ENCODE data around the gene ABCA13.
A peak's percentile ranks its signal among the peaks of the same experiment; 100 is the strongest.

The ABCA13 gene

GRCh38 chr7:48390388-48391327 lies 219.4 kb downstream of the ABCA13 start:
- DNase-seq (ENCODE audit: low spot score in 2 of 2) = no peak
- H3K27me3 ChIP-seq (ENCODE audit: low read depth) = no peaks in the 10 kb centered on the region
- H3K36me3 ChIP-seq (replicated peaks) = no peaks in the 10 kb centered on the region
- in situ Hi-C loops (cut with MboI; ENCODE audit: low sequenced_read_pairs) = no loop called here
- H3K4me1 ChIP-seq = no peaks in the 10 kb centered on the region
- no peak overlapping the region for H3K4me3 ChIP-seq
- H3K9me3 ChIP-seq = no peaks in the 10 kb centered on the region

- Histone ChIP-seq H3K36me3 (replicated peaks) (no peaks in the 10 kb centered on the region), H3K4me3 (no peak overlapping the region), H3K9me3 (no peaks in the 10 kb centered on the region), H3K27me3 (ENCODE audit: low read depth) (no peaks in the 10 kb centered on the region), H3K4me1 (no peaks in the 10 kb centered on the region; the same call in none of the 2 replicates)
- no peak for DNase-seq (ENCODE audit: low spot score in 2 of 2)
- in situ Hi-C loops (cut with MboI; ENCODE audit: low sequenced_read_pairs) = no loop called here
Measured at GRCh38 chr7:48398191-48398590, 226.9 kb downstream of the ABCA13 start.

GRCh38 chr7:48402721-48403120 lies 231.5 kb downstream of the ABCA13 start:
- Histone ChIP-seq H3K36me3 (replicated peaks) (no peaks in the 10 kb centered on the region), H3K4me1 (no peaks in the 10 kb centered on the region; the same call in 1 of the 2 replicates), H3K4me3 (no peak overlapping the region), H3K27me3 (ENCODE audit: low read depth) (no peaks in the 10 kb centered on the region), H3K9me3 (no peaks in the 10 kb centered on the region)
- no peak for DNase-seq (ENCODE audit: low spot score in 2 of 2)
- in situ Hi-C loops (cut with MboI; ENCODE audit: low sequenced_read_pairs) = no loop called here

GRCh38 chr7:48408731-48409130 lies 237.5 kb downstream of the ABCA13 start:
- Histone ChIP-seq H3K36me3 (replicated peaks) (no peaks in the 10 kb centered on the region), H3K9me3 (no peaks in the 10 kb centered on the region), H3K27me3 (ENCODE audit: low read depth) (no peaks in the 10 kb centered on the region), H3K4me3 (no peak overlapping the region), H3K4me1 (0 out of 2 replicates have a peak, but pooled peaks cover 3% of the 10 kb centered on the region)
- in situ Hi-C loops (cut with MboI; ENCODE audit: low sequenced_read_pairs) = no loop called here
- DNase-seq (ENCODE audit: low spot score in 2 of 2) = no peak

- Histone ChIP-seq H3K27me3 (ENCODE audit: low read depth) (no peaks in the 10 kb centered on the region), H3K36me3 (replicated peaks) (no peaks in the 10 kb centered on the region), H3K9me3 (no peaks in the 10 kb centered on the region), H3K4me3 (no peak overlapping the region), H3K4me1 (0 out of 2 replicates have a peak, but pooled peaks cover 3% of the 10 kb centered on the region)
- in situ Hi-C loops (cut with MboI; ENCODE audit: low sequenced_read_pairs) = no loop called here
- DNase-seq (ENCODE audit: low spot score in 2 of 2) = no peak
Measured at GRCh38 chr7:48411619-48412018, 240.4 kb downstream of the ABCA13 start.

- in situ Hi-C loops (cut with MboI; ENCODE audit: low sequenced_read_pairs) = no loop called here
Measured at GRCh38 chr7:48414011-48414732, 242.9 kb downstream of the ABCA13 start.

GRCh38 chr7:48416327-48416908 lies 245.2 kb downstream of the ABCA13 start:
- Histone ChIP-seq H3K27me3 (ENCODE audit: low read depth) (no peaks in the 10 kb centered on the region), H3K4me1 (peaks cover 7% of the 10 kb centered on the region; the same call in 1 of the 2 replicates), H3K4me3 (no peak overlapping the region), H3K36me3 (replicated peaks) (no peaks in the 10 kb centered on the region), H3K9me3 (no peaks in the 10 kb centered on the region)
- in situ Hi-C loops (cut with MboI; ENCODE audit: low sequenced_read_pairs) = no loop called here
- no peak for DNase-seq (ENCODE audit: low spot score in 2 of 2)

More at GRCh38 chr7:48414011-48414732, 242.9 kb downstream of the ABCA13 start:
- Histone ChIP-seq H3K4me1 (0 out of 2 replicates have a peak, but pooled peaks cover 3% of the 10 kb centered on the region), H3K27me3 (ENCODE audit: low read depth) (no peaks in the 10 kb centered on the region), H3K9me3 (no peaks in the 10 kb centered on the region), H3K36me3 (replicated peaks) (no peaks in the 10 kb centered on the region), H3K4me3 (no peak overlapping the region)
- DNase-seq (ENCODE audit: low spot score in 2 of 2) = no peak

GRCh38 chr7:48419401-48419800 lies 248.1 kb downstream of the ABCA13 start:
- Histone ChIP-seq H3K4me3 (no peak overlapping the region), H3K4me1 (peaks cover 6% of the 10 kb centered on the region; the same call in 1 of the 2 replicates), H3K27me3 (ENCODE audit: low read depth) (no peaks in the 10 kb centered on the region), H3K36me3 (replicated peaks) (no peaks in the 10 kb centered on the region), H3K9me3 (no peaks in the 10 kb centered on the region)
- in situ Hi-C loops (cut with MboI; ENCODE audit: low sequenced_read_pairs) = no loop called here
- no peak for DNase-seq (ENCODE audit: low spot score in 2 of 2)

- DNase-seq (ENCODE audit: low spot score in 2 of 2) = no peak
- Histone ChIP-seq H3K4me3 (no peak overlapping the region), H3K36me3 (replicated peaks) (no peaks in the 10 kb centered on the region), H3K9me3 (no peaks in the 10 kb centered on the region), H3K27me3 (ENCODE audit: low read depth) (no peaks in the 10 kb centered on the region), H3K4me1 (peaks cover 6% of the 10 kb centered on the region; the same call in 1 of the 2 replicates)
- in situ Hi-C loops (cut with MboI; ENCODE audit: low sequenced_read_pairs) = loop anchor here (5.0 kb wide), 1 partner anchor 457 kb away; no protein-coding TSS in a partner anchor
Measured at GRCh38 chr7:48420206-48420605, 248.9 kb downstream of the ABCA13 start.

- in situ Hi-C loops (cut with MboI; ENCODE audit: low sequenced_read_pairs) = loop anchor here (5.0 kb wide), 1 partner anchor 456 kb away; no protein-coding TSS in a partner anchor
- H3K36me3 ChIP-seq (replicated peaks) = no peaks in the 10 kb centered on the region
- no peak overlapping the region for H3K4me3 ChIP-seq
- peaks cover 6% of the 10 kb centered on the region; the same call in 1 of the 2 replicates for H3K4me1 ChIP-seq
- H3K27me3 ChIP-seq (ENCODE audit: low read depth) = no peaks in the 10 kb centered on the region
- H3K9me3 ChIP-seq = no peaks in the 10 kb centered on the region
- DNase-seq (ENCODE audit: low spot score in 2 of 2) = peak in 1 of 2 experiments; percentile 25
Measured at GRCh38 chr7:48421357-48421756, 250.1 kb downstream of the ABCA13 start.

- Histone ChIP-seq H3K36me3 (replicated peaks) (no peaks in the 10 kb centered on the region), H3K4me1 (peaks cover 6% of the 10 kb centered on the region; the same call in 1 of the 2 replicates), H3K27me3 (ENCODE audit: low read depth) (no peaks in the 10 kb centered on the region), H3K4me3 (no peak overlapping the region), H3K9me3 (no peaks in the 10 kb centered on the region)
- in situ Hi-C loops (cut with MboI; ENCODE audit: low sequenced_read_pairs) = loop anchor here (5.0 kb wide), 1 partner anchor 453 kb away; no protein-coding TSS in a partner anchor
- peak; percentile 60 to 65 for DNase-seq (ENCODE audit: low spot score in 2 of 2)
Measured at GRCh38 chr7:48424731-48425130, 253.5 kb downstream of the ABCA13 start.

- DNase-seq (ENCODE audit: low spot score in 2 of 2) = no peak
- no peak overlapping the region for H3K4me3 ChIP-seq
- no peaks in the 10 kb centered on the region for H3K27me3 ChIP-seq (ENCODE audit: low read depth)
- H3K9me3 ChIP-seq = no peaks in the 10 kb centered on the region
- peaks cover 2% of the 10 kb centered on the region; the same call in 1 of the 2 replicates for H3K4me1 ChIP-seq
- in situ Hi-C loops (cut with MboI; ENCODE audit: low sequenced_read_pairs) = no loop called here
- no peaks in the 10 kb centered on the region for H3K36me3 ChIP-seq (replicated peaks)
Measured at GRCh38 chr7:48426331-48426965, 255.2 kb downstream of the ABCA13 start.

- DNase-seq (ENCODE audit: low spot score in 2 of 2) = no peak
- in situ Hi-C loops (cut with MboI; ENCODE audit: low sequenced_read_pairs) = no loop called here
- Histone ChIP-seq H3K27me3 (ENCODE audit: low read depth) (no peaks in the 10 kb centered on the region), H3K9me3 (no peaks in the 10 kb centered on the region), H3K36me3 (replicated peaks) (no peaks in the 10 kb centered on the region), H3K4me3 (no peak overlapping the region), H3K4me1 (no peaks in the 10 kb centered on the region)
Measured at GRCh38 chr7:48426966-48427555, 255.8 kb downstream of the ABCA13 start.
